Kidney (tissue), 14 donors: ENCODE results near the gene UST. TPM values are rescaled to one million over a fixed set of nuclear protein-coding genes. Genes with fewer than 3 reads are reported as not detected.

Experiments
- DNase-seq, 5 donors: peaks; one replicate each; pipeline ENCODE4 v3.0.0-alpha.2; 2013 to 2020
- FAIRE-seq: peaks from 2 replicates; lab custom pipeline; 2012; peaks lifted over from hg19 to GRCh38; lab: Jason Lieb, UNC
- H3K27ac ChIP-seq, 2 donors: one replicate each; pipeline ENCODE4 v1.7.0; 2013; ENCODE audit warnings: low read depth in 2 of 2, low read length in 2 of 2, inconsistent platforms in 1 of 2
- H3K27me3 ChIP-seq: one replicate; pipeline ENCODE4 v1.7.1; 2013; ENCODE audit warnings: low read length, inconsistent platforms; ENCODE audit not compliant: control insufficient read depth, insufficient read depth
- H3K36me3 ChIP-seq, 3 donors: one replicate each; pipeline versions ENCODE4 v1.7.0 to v1.7.1; 2013; ENCODE audit warnings: low read length in 3 of 3, control low read depth in 1 of 3, inconsistent platforms in 1 of 3; ENCODE audit not compliant: insufficient read depth in 3 of 3, control insufficient read depth in 2 of 3
- H3K4me1 ChIP-seq, 3 donors: one replicate each; pipeline versions ENCODE4 v1.7.0 to v1.7.1; 2013; ENCODE audit warnings: low read length in 3 of 3, inconsistent platforms in 1 of 3, low read depth in 1 of 3; ENCODE audit not compliant: control insufficient read depth in 2 of 3, insufficient read depth in 2 of 3
- H3K4me3 ChIP-seq, 3 donors: one replicate each; pipeline versions ENCODE4 v1.7.0 to v1.8.1; 2013; ENCODE audit warnings: low read length in 3 of 3, control low read depth in 1 of 3, inconsistent platforms in 1 of 3
- H3K9ac ChIP-seq, 3 donors: one replicate each; pipeline versions ENCODE4 v1.7.0 to v1.7.1; 2013; ENCODE audit warnings: low read length in 3 of 3, control low read depth in 1 of 3, inconsistent platforms in 1 of 3
- H3K9me3 ChIP-seq, 3 donors: one replicate each; pipeline versions ENCODE4 v1.7.0 to v1.7.1; 2013; ENCODE audit warnings: low read length in 3 of 3, control low read depth in 1 of 3, inconsistent platforms in 1 of 3; ENCODE audit not compliant: control insufficient read depth in 2 of 3, insufficient read depth in 1 of 3
- intact Hi-C: fragments of 100-400 bp; cut with DNase I; formaldehyde crosslinking; loops from one replicate; pipeline ENCODE4 v1.11.1; 2022
- polyA plus RNA-seq: library from polyadenylated mRNA; stranded (reverse); fragments of 350-450 nt; fragmentation: Illumina TruSeq; extraction: RNeasy Lipid Tissue Mini Kit (QIAGEN cat#74804); gene quantifications from one replicate; pipeline ENCODE4 v1.2.3, GENCODE V29; 2014; ENCODE audit warnings: low read depth, low replicate concordance; ENCODE audit not compliant: insufficient read depth
- total RNA-seq: library from RNA; stranded (reverse); fragmentation: NEBNext Ultra II Directional; extraction: Animal tissue kit (Norgen Biotek cat#: 25700); gene quantifications from one replicate; pipeline ENCODE4 v1.2.1, GENCODE V29; 2021
- TF ChIP-seq, protein P1 (sequence below): IDR thresholded peaks from 3 replicates; pipeline ENCODE4 v1.5.1; 2012; ENCODE audit warnings: mild to moderate bottlenecking, moderate library complexity, borderline replicate concordance; ENCODE audit not compliant: insufficient read depth; ENCODE audit errors: extremely low read depth
- donor health status: control.
- donor health status: control.
- donor health status: control.
- donor health status: control.
- donor health status: control.
- donor health status: DM: yes; HTN: yes; CAD: no.
- donor health status: Normal renal cell carcinoma (clear cell type).

UST gene
- total and polyA plus RNA-seq, 2 donors from 2014 or later = 3.2 to 4.2 TPM

DNA sequence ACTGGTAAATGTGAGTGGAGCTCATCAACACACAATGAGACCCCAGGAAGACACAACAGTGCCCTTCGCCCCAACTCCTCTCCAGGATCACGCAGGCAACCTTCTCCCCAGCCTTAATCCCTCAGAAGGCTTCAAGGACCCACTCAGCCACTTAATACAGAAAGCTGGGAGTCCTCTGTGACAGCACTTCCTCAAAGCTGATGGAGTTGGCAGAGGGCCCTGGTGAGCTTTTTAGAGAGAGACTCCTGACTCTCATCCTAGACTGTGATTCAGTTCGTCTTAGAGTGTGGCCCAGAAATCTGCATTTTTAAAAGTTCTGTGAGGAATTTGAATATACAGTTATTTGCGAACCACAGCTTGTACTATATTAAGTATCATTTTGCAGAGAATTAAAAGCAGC, 187.7 kb downstream of the UST start:
- FAIRE-seq = no peak
- TF ChIP-seq, protein P1, sequence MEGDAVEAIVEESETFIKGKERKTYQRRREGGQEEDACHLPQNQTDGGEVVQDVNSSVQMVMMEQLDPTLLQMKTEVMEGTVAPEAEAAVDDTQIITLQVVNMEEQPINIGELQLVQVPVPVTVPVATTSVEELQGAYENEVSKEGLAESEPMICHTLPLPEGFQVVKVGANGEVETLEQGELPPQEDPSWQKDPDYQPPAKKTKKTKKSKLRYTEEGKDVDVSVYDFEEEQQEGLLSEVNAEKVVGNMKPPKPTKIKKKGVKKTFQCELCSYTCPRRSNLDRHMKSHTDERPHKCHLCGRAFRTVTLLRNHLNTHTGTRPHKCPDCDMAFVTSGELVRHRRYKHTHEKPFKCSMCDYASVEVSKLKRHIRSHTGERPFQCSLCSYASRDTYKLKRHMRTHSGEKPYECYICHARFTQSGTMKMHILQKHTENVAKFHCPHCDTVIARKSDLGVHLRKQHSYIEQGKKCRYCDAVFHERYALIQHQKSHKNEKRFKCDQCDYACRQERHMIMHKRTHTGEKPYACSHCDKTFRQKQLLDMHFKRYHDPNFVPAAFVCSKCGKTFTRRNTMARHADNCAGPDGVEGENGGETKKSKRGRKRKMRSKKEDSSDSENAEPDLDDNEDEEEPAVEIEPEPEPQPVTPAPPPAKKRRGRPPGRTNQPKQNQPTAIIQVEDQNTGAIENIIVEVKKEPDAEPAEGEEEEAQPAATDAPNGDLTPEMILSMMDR = no peak
- intact Hi-C loops = no loop called here
- Histone ChIP-seq H3K4me3 (no peak overlapping the region), H3K36me3 (no peaks in the 10 kb centered on the region), H3K27me3 (no peaks in the 10 kb centered on the region), H3K4me1 (no peaks in the 10 kb centered on the region), H3K27ac (no peak overlapping the region), H3K9ac (no peak overlapping the region), H3K9me3 (no peaks in the 10 kb centered on the region)
- DNase-seq = peak in 1 of 5 donors; percentile 66

DNA sequence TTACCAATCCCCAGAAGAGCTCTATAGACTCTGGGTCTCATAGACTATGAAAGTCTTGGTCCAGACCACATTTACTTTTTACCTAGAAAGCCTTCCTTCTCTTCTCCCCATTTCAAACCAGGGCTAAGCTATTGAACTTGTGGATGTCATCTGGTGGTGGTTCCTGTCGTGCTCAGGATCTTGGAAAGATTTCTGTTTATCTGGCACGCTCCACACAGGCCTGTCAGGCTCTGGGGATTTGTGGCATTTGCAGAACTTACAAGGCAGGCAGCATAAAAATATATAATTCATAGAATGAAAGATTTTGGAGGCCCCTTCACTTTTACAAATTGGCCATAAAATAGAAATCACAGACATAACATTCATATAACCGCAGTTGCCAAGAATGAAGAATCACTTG, 188.1 kb downstream of the UST start:
- H3K4me1 ChIP-seq = no peaks in the 10 kb centered on the region
- DNase-seq = peak in 1 of 5 donors; percentile 40
- no peak overlapping the region for H3K9ac ChIP-seq
- TF ChIP-seq, protein P1 = no peak
- no peaks in the 10 kb centered on the region for H3K36me3 ChIP-seq
- no peak overlapping the region for H3K27ac ChIP-seq
- H3K9me3 ChIP-seq = no peaks in the 10 kb centered on the region
- intact Hi-C loops = no loop called here
- H3K4me3 ChIP-seq = no peak overlapping the region
- no peak for FAIRE-seq
- H3K27me3 ChIP-seq = no peaks in the 10 kb centered on the region

DNA sequence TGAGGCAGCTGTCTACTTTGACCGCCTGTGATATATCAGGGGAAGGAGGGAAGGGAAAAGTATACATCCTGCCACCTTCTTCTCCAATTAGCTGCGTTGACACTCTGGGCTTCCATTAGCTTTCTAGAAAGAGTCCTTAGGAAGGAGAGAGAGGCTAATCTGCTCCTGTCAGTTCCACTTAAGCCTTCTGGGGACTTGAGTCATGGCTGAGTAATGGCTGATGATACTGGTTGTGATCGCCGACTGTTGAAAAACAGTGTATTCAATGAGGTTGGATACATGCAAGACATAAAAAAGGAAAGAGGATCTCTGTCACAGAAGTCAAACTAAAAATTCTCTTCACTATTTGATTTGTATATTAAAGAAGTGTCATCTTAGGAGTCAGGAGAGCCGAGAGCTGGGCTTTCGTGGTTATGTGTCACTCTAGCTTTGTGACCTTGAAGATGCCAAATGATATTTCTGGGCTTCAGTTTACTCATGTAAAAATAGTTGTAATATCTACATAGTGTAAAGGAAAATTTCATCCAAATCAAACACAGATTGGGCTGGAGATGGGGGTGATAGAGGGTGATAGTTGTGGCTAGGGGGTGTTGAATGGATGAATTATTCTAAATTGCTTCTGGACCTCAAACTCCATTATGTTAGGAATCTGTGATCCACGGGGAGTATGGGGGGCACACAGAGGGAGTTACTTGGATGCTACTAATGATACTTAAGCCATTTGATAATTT, 189.0 kb downstream of the UST start:
- TF ChIP-seq, protein P1 = no peak
- Histone ChIP-seq H3K9me3 (no peaks in the 10 kb centered on the region), H3K4me3 (no peak overlapping the region), H3K9ac (no peak overlapping the region), H3K27me3 (no peaks in the 10 kb centered on the region), H3K27ac (no peak overlapping the region), H3K36me3 (no peaks in the 10 kb centered on the region), H3K4me1 (no peaks in the 10 kb centered on the region)
- DNase-seq = no peak
- intact Hi-C loops = no loop called here
- FAIRE-seq = no peak
